B cell (primary cell): Measurements from ENCODE around the gene GRM8. TPM values are rescaled to one million over a fixed set of nuclear protein-coding genes. Genes with fewer than 3 reads are reported as not detected.

Experiments
- ATAC-seq: fragments of 200-7000 bp; cut with Tn5 transposase; one replicate; pipeline ENCODE4 v1.10.0; 2021; ENCODE audit warnings: low read depth, mild to moderate bottlenecking, moderate number of reproducible peaks, moderate library complexity
- CTCF ChIA-PET: fragments of 350-600 bp; sonication (Branson Sonifier 250); formaldehyde crosslinking; loops from one replicate; lab custom pipeline; 2021; ENCODE audit warnings: antibody characterized with exemption, inconsistent platforms; lab: Charles Lee
- POLR2A ChIA-PET: fragments of 350-600 bp; sonication (Branson Sonifier 250); formaldehyde crosslinking; loops from one replicate; lab custom pipeline; 2021; ENCODE audit warnings: antibody characterized with exemption; lab: Charles Lee
- DNase-seq: peaks from one replicate; pipeline ENCODE4 v3.0.0; 2013
- H2AFZ ChIP-seq: 2 replicates; pipeline ENCODE4 v1.6.1; 2012; ENCODE audit warnings: mild to moderate bottlenecking, low read depth, low read length; ENCODE audit not compliant: insufficient read depth, poor library complexity, severe bottlenecking
- H3K27ac ChIP-seq, 2 donors: 1 replicate in 1 of 2; 2 replicates in 1 of 2; pipeline ENCODE4 v1.5.1; 2012 to 2013; ENCODE audit warnings: low read length in 2 of 2, mild to moderate bottlenecking in 2 of 2, moderate library complexity in 1 of 2
- H3K27me3 ChIP-seq, 4 experiments: fragments of 200-600 bp in 1 of 4; sonication (generic) in 1 of 4; replicated peaks in 1 of 4; 1 replicate in 2 of 4; 2 replicates in 2 of 4; pipeline versions ENCODE4 v1.6.1 to v1.7.0; 2013 to 2016; ENCODE audit warnings: low read length in 3 of 4, mild to moderate bottlenecking in 2 of 4, mixed read lengths in 1 of 4, moderate library complexity in 1 of 4; ENCODE audit not compliant: insufficient read depth in 4 of 4, control insufficient read depth in 3 of 4; ENCODE audit errors: control extremely low read depth in 1 of 4
- H3K36me3 ChIP-seq, 2 experiments: replicated peaks in 1 of 2; 1 replicate in 1 of 2; 2 replicates in 1 of 2; pipeline versions ENCODE4 v1.6.1 to v1.7.1; 2013; ENCODE audit warnings: low read length in 1 of 2; ENCODE audit not compliant: insufficient read depth in 2 of 2, control insufficient read depth in 1 of 2; ENCODE audit errors: control extremely low read depth in 1 of 2, extremely low read depth in 1 of 2
- H3K4me1 ChIP-seq, 2 donors: fragments of 200-600 bp in 1 of 2; sonication (generic) in 1 of 2; 1 replicate in 1 of 2; 2 replicates in 1 of 2; pipeline versions ENCODE4 v1.5.1 to v1.6.1; 2013 to 2017; ENCODE audit warnings: low read length in 2 of 2; ENCODE audit not compliant: control insufficient read depth in 2 of 2, insufficient read depth in 2 of 2
- H3K4me2 ChIP-seq: replicated peaks from 2 replicates; pipeline ENCODE3; 2012; ENCODE audit warnings: mild to moderate bottlenecking, low read depth, low read length; ENCODE audit not compliant: poor library complexity, severe bottlenecking
- H3K4me3 ChIP-seq, 5 experiments: fragments of 200-600 bp in 1 of 5; sonication (generic) in 1 of 5; 1 replicate in 3 of 5; 2 replicates in 2 of 5; pipeline versions ENCODE4 v1.5.1 to v1.7.0; 2011 to 2016; ENCODE audit warnings: low read length in 4 of 5, mild to moderate bottlenecking in 4 of 5, low read depth in 2 of 5, control low read depth in 1 of 5, moderate library complexity in 1 of 5; ENCODE audit not compliant: insufficient read depth in 1 of 5; ENCODE audit errors: control extremely low read depth in 1 of 5, extremely low read depth in 1 of 5
- H3K79me2 ChIP-seq: fragments of 200-600 bp; sonication (generic); one replicate; pipeline ENCODE4 v1.6.0; 2016; ENCODE audit warnings: low read length; ENCODE audit not compliant: control insufficient read depth, insufficient read depth
- H3K9ac ChIP-seq: fragments of 200-600 bp; sonication (generic); 2 replicates; pipeline ENCODE4 v1.6.1; 2017; ENCODE audit warnings: mild to moderate bottlenecking, low read length, moderate library complexity
- H3K9me3 ChIP-seq, 3 donors: one replicate each; pipeline versions ENCODE4 v1.6.1 to v1.7.1; 2013; ENCODE audit warnings: low read length in 2 of 3; ENCODE audit not compliant: control insufficient read depth in 2 of 3, insufficient read depth in 1 of 3; ENCODE audit errors: control extremely low read depth in 1 of 3
- H4K20me1 ChIP-seq: 2 replicates; pipeline ENCODE4 v1.6.0; 2012; ENCODE audit warnings: mild to moderate bottlenecking, low read length; ENCODE audit not compliant: insufficient read depth, control insufficient read depth, poor library complexity, severe bottlenecking
- H3K27ac Mint-ChIP-seq: one replicate; pipeline ENCODE4 v1.8.0; 2021; ENCODE audit warnings: mixed read lengths
- H3K27me3 Mint-ChIP-seq: one replicate; pipeline ENCODE4 v1.8.0; 2021; ENCODE audit warnings: mixed read lengths
- H3K4me1 Mint-ChIP-seq: one replicate; pipeline ENCODE4 v1.8.0; 2021; ENCODE audit warnings: mixed read lengths
- H3K4me3 Mint-ChIP-seq: one replicate; pipeline ENCODE4 v1.8.0; 2021; ENCODE audit warnings: mixed read lengths
- H3K9me3 Mint-ChIP-seq: one replicate; pipeline ENCODE4 v1.8.0; 2022; ENCODE audit warnings: mixed read lengths; ENCODE audit not compliant: insufficient read depth
- EZH2 ChIP-seq: IDR thresholded peaks from 2 replicates; pipeline ENCODE4 v1.6.1; 2012; ENCODE audit warnings: borderline replicate concordance, low read depth, mild to moderate bottlenecking, moderate library complexity, low read length; ENCODE audit not compliant: insufficient read depth, poor library complexity, severe bottlenecking
- WGBS: methylation state at CpG from one replicate; pipeline ENCODE4 v1.1.5; 2013; ENCODE audit warnings: missing lambda C conversion rate; ENCODE audit not compliant: insufficient coverage; 5-methylcytosine and 5-hydroxymethylcytosine counted together
- intact Hi-C: fragments of 100-400 bp; cut with micrococcal nuclease; formaldehyde crosslinking; loops from one replicate; pipeline ENCODE4 v1.10.0; 2022
- polyA plus RNA-seq: library from polyadenylated mRNA; depleted of rRNA; stranded (reverse); fragments of >200 nt; gene quantifications from 2 replicates; pipeline ENCODE4 v1.2.3, GENCODE V29; 2012
- total RNA-seq, 2 donors: library from RNA; stranded (reverse); fragments of 120-200 nt in 1 of 2; gene quantifications; 1 replicate in 1 of 2; 2 replicates in 1 of 2; pipeline versions ENCODE4 v1.2.3 to v1.2.4, GENCODE V29; 2013 to 2022
- TF ChIP-seq, protein P1 (sequence below): fragments of 200-600 bp; IDR thresholded peaks from one replicate; pipeline ENCODE4 v1.8.0; 2022; ENCODE audit warnings: antibody characterized with exemption, mild to moderate bottlenecking

Gene GRM8
- total and polyA plus RNA-seq, 2 donors (not counting 1 experiment from before 2014, with no cell fraction given): not detected

- POLR2A ChIA-PET: no interaction called here
- WGBS: no CpG with 5 or more reads among the region's 2 CpGs
These were observed 116.8 kb downstream of the GRM8 start for GRCh38 chr7:127135871-127136485.

DNA sequence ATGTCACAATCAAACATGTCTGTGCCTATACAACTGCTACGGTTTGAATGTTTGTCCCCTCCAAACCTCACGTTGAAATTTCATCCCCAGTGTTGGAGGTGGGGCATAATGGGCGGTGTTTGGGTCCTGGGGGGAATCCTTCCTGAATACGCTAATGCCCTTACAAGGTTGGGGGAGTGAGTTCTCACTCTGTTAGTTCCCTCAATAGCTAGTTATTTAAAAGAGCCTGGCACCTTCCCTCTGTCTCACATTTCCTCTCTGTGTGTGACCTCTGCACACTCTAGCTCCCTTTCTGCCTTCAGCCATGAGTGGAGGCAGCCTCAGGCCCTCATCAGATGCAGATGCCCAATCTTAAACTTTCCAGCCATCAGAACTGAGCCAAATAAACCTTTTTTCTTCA, 129.5 kb downstream of the GRM8 start:
- DNase-seq (no peak), ATAC-seq (no peak)
- H2AFZ ChIP-seq: no peak overlapping the region
- ChIA-PET CTCF (no interaction called here), POLR2A (no interaction called here)
- TF ChIP-seq, protein P1, sequence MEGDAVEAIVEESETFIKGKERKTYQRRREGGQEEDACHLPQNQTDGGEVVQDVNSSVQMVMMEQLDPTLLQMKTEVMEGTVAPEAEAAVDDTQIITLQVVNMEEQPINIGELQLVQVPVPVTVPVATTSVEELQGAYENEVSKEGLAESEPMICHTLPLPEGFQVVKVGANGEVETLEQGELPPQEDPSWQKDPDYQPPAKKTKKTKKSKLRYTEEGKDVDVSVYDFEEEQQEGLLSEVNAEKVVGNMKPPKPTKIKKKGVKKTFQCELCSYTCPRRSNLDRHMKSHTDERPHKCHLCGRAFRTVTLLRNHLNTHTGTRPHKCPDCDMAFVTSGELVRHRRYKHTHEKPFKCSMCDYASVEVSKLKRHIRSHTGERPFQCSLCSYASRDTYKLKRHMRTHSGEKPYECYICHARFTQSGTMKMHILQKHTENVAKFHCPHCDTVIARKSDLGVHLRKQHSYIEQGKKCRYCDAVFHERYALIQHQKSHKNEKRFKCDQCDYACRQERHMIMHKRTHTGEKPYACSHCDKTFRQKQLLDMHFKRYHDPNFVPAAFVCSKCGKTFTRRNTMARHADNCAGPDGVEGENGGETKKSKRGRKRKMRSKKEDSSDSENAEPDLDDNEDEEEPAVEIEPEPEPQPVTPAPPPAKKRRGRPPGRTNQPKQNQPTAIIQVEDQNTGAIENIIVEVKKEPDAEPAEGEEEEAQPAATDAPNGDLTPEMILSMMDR: no peak
- TF ChIP-seq EZH2: no peak
- no peak overlapping the region for H3K4me3 ChIP-seq
- no peaks in the 10 kb centered on the region for H3K79me2 ChIP-seq
- no peaks in the 10 kb centered on the region for H4K20me1 ChIP-seq
- no peaks in the 10 kb centered on the region for H3K9me3 ChIP-seq
- H3K27me3 ChIP-seq: no peaks in the 10 kb centered on the region
- H3K9ac ChIP-seq: no peak overlapping the region
- no peak overlapping the region for H3K27ac ChIP-seq
- no peaks in the 10 kb centered on the region for H3K9me3 Mint-ChIP-seq
- H3K4me2 ChIP-seq: no peak overlapping the region
- H3K36me3 ChIP-seq: no peaks in the 10 kb centered on the region
- H3K27ac Mint-ChIP-seq: no peak overlapping the region
- no peaks in the 10 kb centered on the region for H3K4me1 ChIP-seq
- intact Hi-C loops: no loop called here
- H3K27me3 Mint-ChIP-seq: no peaks in the 10 kb centered on the region
- H3K4me3 Mint-ChIP-seq: no peak overlapping the region
- WGBS: no CpG with 5 or more reads among the region's 4 CpGs
- no peaks in the 10 kb centered on the region for H3K4me1 Mint-ChIP-seq

More at GRCh38 chr7:127135871-127136485, 116.8 kb downstream of the GRM8 start:
- Mint-ChIP-seq H3K4me1 (no peaks in the 10 kb centered on the region), H3K27me3 (no peaks in the 10 kb centered on the region), H3K27ac (no peak overlapping the region), H3K4me3 (no peak overlapping the region), H3K9me3 (no peaks in the 10 kb centered on the region)
- Histone ChIP-seq H3K36me3 (no peaks in the 10 kb centered on the region), H2AFZ (no peak overlapping the region), H3K27me3 (no peaks in the 10 kb centered on the region), H3K4me1 (no peaks in the 10 kb centered on the region), H3K9me3 (no peaks in the 10 kb centered on the region), H3K4me3 (no peak overlapping the region), H3K4me2 (no peak overlapping the region), H3K27ac (no peak overlapping the region), H3K9ac (no peak overlapping the region), H4K20me1 (no peaks in the 10 kb centered on the region), H3K79me2 (no peaks in the 10 kb centered on the region)
- TF ChIP-seq, protein P1: no peak
- TF ChIP-seq EZH2: no peak
- DNase-seq (no peak), ATAC-seq (no peak)
- CTCF ChIA-PET: no interaction called here
- intact Hi-C loops: no loop called here
